Nephron (organoid): ENCODE measurements around the gene ADAMTSL3.
"Not testable (repeated sequence)": the region's sequence is repeated elsewhere in the genome, so short reads cannot be mapped to it uniquely, and the experiment has no call there.

Source experiments
- H3K27ac Mint-ChIP-seq, 3 experiments: 2 replicates each; pipeline ENCODE4 v1.8.0; 2020; ENCODE audit warnings: mixed read lengths in 3 of 3, mild to moderate bottlenecking in 2 of 3, moderate library complexity in 1 of 3
- H3K27me3 Mint-ChIP-seq: 2 replicates; pipeline ENCODE4 v1.8.0; 2021; ENCODE audit warnings: low read depth, mild to moderate bottlenecking, moderate library complexity, mixed read lengths
- H3K36me3 Mint-ChIP-seq: 2 replicates; pipeline ENCODE4 v1.8.0; 2020; ENCODE audit warnings: low read depth, mixed read lengths
- H3K4me1 Mint-ChIP-seq: 2 replicates; pipeline ENCODE4 v1.8.0; 2020; ENCODE audit warnings: mixed read lengths
- H3K4me3 Mint-ChIP-seq, 3 experiments: 2 replicates each; pipeline ENCODE4 v1.8.0; 2020; ENCODE audit warnings: mild to moderate bottlenecking in 3 of 3, mixed read lengths in 3 of 3, moderate library complexity in 2 of 3
- H3K9me3 Mint-ChIP-seq: 2 replicates; pipeline ENCODE4 v1.8.0; 2020; ENCODE audit warnings: mixed read lengths
- CTCF ChIP-seq, 3 experiments: fragments of 200-600 bp; sonication (generic); IDR thresholded peaks; one replicate each; pipeline ENCODE4 v1.5.0; 2021; ENCODE audit warnings: antibody characterized with exemption in 3 of 3; ENCODE audit not compliant: unreplicated experiment in 3 of 3

ADAMTSL3 gene

GRCh38 chr15:84037301-84037700 is 383.4 kb downstream of the ADAMTSL3 start:
- Mint-ChIP-seq H3K36me3 (no peaks in the 10 kb centered on the region), H3K4me3 (no peak overlapping the region), H3K27me3 (peaks cover 15% of the 10 kb centered on the region), H3K27ac (no peak overlapping the region), H3K4me1 (peaks cover 5% of the 10 kb centered on the region), H3K9me3 (peaks cover 2% of the 10 kb centered on the region)
- TF ChIP-seq CTCF (IDR thresholded peaks at IDR 0.05; ENCODE audit: unreplicated experiment in 3 of 3) = no peak

GRCh38 chr15:84042434-84043056 is 388.6 kb downstream of the ADAMTSL3 start:
- Mint-ChIP-seq H3K9me3 (peaks cover 25% of the 10 kb centered on the region), H3K27me3 (peaks cover 13% of the 10 kb centered on the region), H3K4me3 (peak overlapping the region in 1 of 3 experiments; percentile 27), H3K27ac (peak overlapping the region in 1 of 3 experiments; percentile 75)
- not testable (repeated sequence) for H3K36me3 Mint-ChIP-seq, H3K4me1 Mint-ChIP-seq

DNA sequence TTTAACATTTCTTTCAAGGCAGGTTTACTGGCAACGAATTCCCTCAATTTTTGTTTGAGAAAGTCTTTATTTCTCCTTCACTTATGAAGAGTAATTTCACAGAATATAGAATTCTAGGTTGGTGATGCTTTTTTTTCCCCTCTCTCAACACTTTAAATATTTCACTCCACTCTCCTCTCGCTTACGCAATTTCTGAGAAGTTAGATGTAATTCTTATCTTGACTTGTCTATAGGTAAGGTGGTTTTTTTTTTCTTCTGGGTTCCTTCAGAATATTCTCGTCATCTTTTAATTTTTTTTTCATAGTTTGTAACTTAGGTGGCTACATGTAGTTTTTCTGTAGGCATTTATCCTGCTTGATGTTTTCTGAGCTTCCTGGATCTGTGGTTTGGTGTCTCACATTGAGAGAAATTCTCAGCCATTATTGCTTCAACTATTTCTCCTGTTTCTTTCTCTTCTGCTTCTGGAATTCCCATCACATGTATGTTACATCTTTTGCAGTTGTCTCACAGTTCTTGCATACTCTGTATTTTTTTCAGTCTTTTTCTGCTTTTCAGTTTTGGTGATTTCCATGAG is 392.2 kb downstream of the ADAMTSL3 start:
- Mint-ChIP-seq H3K36me3 (peaks cover 8% of the 10 kb centered on the region), H3K4me3 (no peak overlapping the region), H3K27me3 (peaks cover 11% of the 10 kb centered on the region), H3K4me1 (no peaks in the 10 kb centered on the region), H3K9me3 (peaks cover 27% of the 10 kb centered on the region), H3K27ac (no peak overlapping the region)
- TF ChIP-seq CTCF (IDR thresholded peaks at IDR 0.05; ENCODE audit: unreplicated experiment in 3 of 3) = no peak

GRCh38 chr15:84049480-84049879 is 395.6 kb downstream of the ADAMTSL3 start:
- Mint-ChIP-seq H3K27me3 (peaks cover 11% of the 10 kb centered on the region), H3K9me3 (peaks cover 22% of the 10 kb centered on the region)
- not testable (repeated sequence) for H3K4me1 Mint-ChIP-seq, H3K27ac Mint-ChIP-seq, H3K36me3 Mint-ChIP-seq, H3K4me3 Mint-ChIP-seq

GRCh38 chr15:84050076-84050475 is 396.2 kb downstream of the ADAMTSL3 start:
- peaks cover 22% of the 10 kb centered on the region for H3K9me3 Mint-ChIP-seq
- peaks cover 8% of the 10 kb centered on the region for H3K36me3 Mint-ChIP-seq
- H3K27me3 Mint-ChIP-seq = peaks cover 11% of the 10 kb centered on the region
- H3K4me3 Mint-ChIP-seq = no peak overlapping the region
- no peak overlapping the region for H3K27ac Mint-ChIP-seq
- TF ChIP-seq CTCF (IDR thresholded peaks at IDR 0.05; ENCODE audit: unreplicated experiment in 3 of 3) = no peak
- no peaks in the 10 kb centered on the region for H3K4me1 Mint-ChIP-seq

GRCh38 chr15:84051146-84051545 is 397.2 kb downstream of the ADAMTSL3 start:
- H3K4me3 Mint-ChIP-seq, H3K4me1 Mint-ChIP-seq, H3K27ac Mint-ChIP-seq, H3K36me3 Mint-ChIP-seq, H3K27me3 Mint-ChIP-seq: not testable (repeated sequence)
- H3K9me3 Mint-ChIP-seq = peaks cover 16% of the 10 kb centered on the region

DNA sequence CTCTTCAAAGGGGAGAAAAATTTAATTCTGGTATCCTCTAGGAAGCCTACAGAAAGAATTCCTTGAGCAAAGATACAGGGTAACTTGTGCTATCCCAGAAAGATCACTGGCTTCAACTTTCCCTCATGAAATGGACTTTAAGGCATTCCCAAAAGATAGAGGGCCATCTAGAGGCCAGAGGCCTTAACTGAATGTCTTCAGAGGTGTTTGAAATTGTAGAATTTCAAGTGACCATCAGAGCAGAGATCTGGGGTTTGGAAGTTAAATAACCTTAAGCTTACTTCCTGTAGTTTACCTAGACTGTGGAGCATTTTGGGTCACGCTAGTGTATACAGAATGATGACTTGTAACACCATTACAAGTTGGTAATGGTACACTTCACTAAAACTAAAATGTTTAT is 400.6 kb downstream of the ADAMTSL3 start:
- H3K4me1 Mint-ChIP-seq, H3K4me3 Mint-ChIP-seq, H3K27ac Mint-ChIP-seq, H3K36me3 Mint-ChIP-seq, H3K27me3 Mint-ChIP-seq: not testable (repeated sequence)
- H3K9me3 Mint-ChIP-seq = peaks cover 14% of the 10 kb centered on the region

- no peak for TF ChIP-seq CTCF (IDR thresholded peaks at IDR 0.05; ENCODE audit: unreplicated experiment in 3 of 3)
- Mint-ChIP-seq H3K9me3 (peaks cover 22% of the 10 kb centered on the region), H3K4me1 (no peaks in the 10 kb centered on the region), H3K27me3 (no peaks in the 10 kb centered on the region), H3K36me3 (no peaks in the 10 kb centered on the region), H3K27ac (no peak overlapping the region), H3K4me3 (no peak overlapping the region)
Measured at GRCh38 chr15:84057714-84058331, 403.9 kb downstream of the ADAMTSL3 start.

- H3K4me3 Mint-ChIP-seq, H3K4me1 Mint-ChIP-seq, H3K36me3 Mint-ChIP-seq, H3K27ac Mint-ChIP-seq, H3K27me3 Mint-ChIP-seq: not testable (repeated sequence)
- H3K9me3 Mint-ChIP-seq = peaks cover 25% of the 10 kb centered on the region
Measured at GRCh38 chr15:84063674-84064073, 409.8 kb downstream of the ADAMTSL3 start.

DNA sequence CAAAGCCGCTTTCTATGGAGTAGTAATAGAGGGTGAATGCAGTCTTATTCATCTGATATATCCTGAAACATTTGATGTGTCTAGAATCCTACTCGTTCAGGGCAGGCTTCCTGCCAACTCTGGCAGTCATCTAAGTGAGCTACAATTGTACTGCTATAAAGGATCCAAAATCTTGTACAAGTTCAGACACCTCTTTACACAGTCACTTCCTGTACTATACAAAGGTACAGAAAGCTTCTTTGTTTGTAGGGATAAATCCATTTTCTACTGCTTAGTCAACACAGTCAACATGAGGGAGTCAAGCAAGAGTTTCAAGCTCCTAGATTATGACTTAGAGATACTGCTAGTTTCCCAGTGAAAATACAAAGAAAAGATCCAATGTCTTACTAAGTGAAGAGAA is 414.8 kb downstream of the ADAMTSL3 start:
- H3K36me3 Mint-ChIP-seq = not testable (repeated sequence)

DNA sequence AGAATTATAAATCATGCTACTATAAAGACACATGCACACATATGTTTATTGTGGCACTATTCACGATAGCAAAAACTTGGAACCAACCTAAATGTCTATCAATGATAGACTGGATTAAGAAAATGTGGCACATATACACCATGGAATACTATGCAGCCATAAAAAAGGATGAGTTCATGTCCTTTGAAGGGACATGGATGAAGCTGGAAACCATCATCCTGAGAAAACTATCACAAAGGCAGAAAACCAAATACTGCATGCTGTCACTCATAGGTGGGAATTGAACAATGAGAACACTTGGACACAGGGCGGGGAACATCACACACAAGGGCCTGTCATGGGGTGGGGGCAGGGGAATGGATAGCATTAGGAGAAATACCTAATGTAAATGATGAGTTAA is 424.1 kb downstream of the ADAMTSL3 start:
- H3K36me3 Mint-ChIP-seq, H3K27ac Mint-ChIP-seq, H3K4me1 Mint-ChIP-seq, H3K9me3 Mint-ChIP-seq: not testable (repeated sequence)
- Mint-ChIP-seq H3K27me3 (peaks cover 95% of the 10 kb centered on the region), H3K4me3 (peak overlapping the region in 1 of 3 experiments; percentile 20)

More for the DNA sequence above, 414.8 kb downstream of the ADAMTSL3 start:
- H3K27ac Mint-ChIP-seq, H3K4me1 Mint-ChIP-seq, H3K4me3 Mint-ChIP-seq: not testable (repeated sequence)
- H3K27me3 Mint-ChIP-seq = peaks cover 16% of the 10 kb centered on the region
- peaks cover 11% of the 10 kb centered on the region for H3K9me3 Mint-ChIP-seq
